Adrenal gland (tissue), 5 donors: ENCODE results near the gene WFDC1.

Experiments
- CTCF ChIP-seq, 6 experiments: fragments of 450-650 bp in 4 of 6; fragments of 200-600 bp in 2 of 6; sonication (generic) in 1 of 6; IDR thresholded peaks; 1 replicate in 5 of 6; 2 replicates in 1 of 6; pipeline versions ENCODE4 v1.5.1 to v1.8.0; 2016 to 2021; ENCODE audit warnings: antibody characterized with exemption in 6 of 6, mild to moderate bottlenecking in 2 of 6, moderate library complexity in 1 of 6
- POLR2A ChIP-seq, 2 donors: fragments of 450-650 bp; IDR thresholded peaks; one replicate each; pipeline ENCODE4 v1.6.1; 2017; ENCODE audit warnings: antibody characterized with exemption in 2 of 2, mild to moderate bottlenecking in 2 of 2, moderate library complexity in 1 of 2
- donor health status: DM: no; HTN: no; CAD: no.

GRCh38 chr16:84307209-84307954 lies 12.7 kb downstream of the WFDC1 start:
- no peak for TF ChIP-seq CTCF (IDR thresholded peaks at IDR 0.05)
- no peak for TF ChIP-seq POLR2A (IDR thresholded peaks at IDR 0.05)
